Mammary microvascular endothelial cell (primary cell): Measurements from ENCODE around the gene DCTPP1. TPM values are rescaled to one million over a fixed set of nuclear protein-coding genes. Genes with fewer than 3 reads are reported as not detected.

Experiments
- total RNA-seq: library from RNA; depleted of rRNA; stranded (reverse); fragments of >200 nt; gene quantifications from 2 replicates; pipeline ENCODE4 v1.2.3, GENCODE V29; 2015

Gene DCTPP1
- total RNA-seq = 70.2 and 71.6 TPM in 2 replicates

GRCh38 chr16:30429678-30430427 lies at the start of gene DCTPP1:
TSS of gene DCTPP1 (minus strand) at chr16:30430030. CDS start at chr16:30429980, 50 bp downstream.

GRCh38 chr16:30472328-30472942 lies 42.6 kb upstream of the DCTPP1 start, which contains the start of gene ITGAL:
TSS of gene ITGAL (plus strand) at chr16:30472742. CDS start at chr16:30472838, 96 bp downstream.

GRCh38 chr16:30445408-30446202 lies 15.8 kb upstream of the DCTPP1 start, which contains the start of gene SEPHS2:
TSS of gene SEPHS2 (minus strand) at chr16:30445874. CDS start at chr16:30445727, 147 bp downstream.

GRCh38 chr16:30407102-30407803 lies 22.6 kb downstream of the DCTPP1 start, which contains the start of gene ZNF771:
TSS of gene ZNF771 (plus strand) at chr16:30407606. CDS start at chr16:30408054, 448 bp downstream.

GRCh38 chr16:30395155-30395991 lies 34.5 kb downstream of the DCTPP1 start, which contains the start of gene ZNF48:
TSS of gene ZNF48 (plus strand) at chr16:30395420. CDS start at chr16:30395795, 375 bp downstream.

DNA sequence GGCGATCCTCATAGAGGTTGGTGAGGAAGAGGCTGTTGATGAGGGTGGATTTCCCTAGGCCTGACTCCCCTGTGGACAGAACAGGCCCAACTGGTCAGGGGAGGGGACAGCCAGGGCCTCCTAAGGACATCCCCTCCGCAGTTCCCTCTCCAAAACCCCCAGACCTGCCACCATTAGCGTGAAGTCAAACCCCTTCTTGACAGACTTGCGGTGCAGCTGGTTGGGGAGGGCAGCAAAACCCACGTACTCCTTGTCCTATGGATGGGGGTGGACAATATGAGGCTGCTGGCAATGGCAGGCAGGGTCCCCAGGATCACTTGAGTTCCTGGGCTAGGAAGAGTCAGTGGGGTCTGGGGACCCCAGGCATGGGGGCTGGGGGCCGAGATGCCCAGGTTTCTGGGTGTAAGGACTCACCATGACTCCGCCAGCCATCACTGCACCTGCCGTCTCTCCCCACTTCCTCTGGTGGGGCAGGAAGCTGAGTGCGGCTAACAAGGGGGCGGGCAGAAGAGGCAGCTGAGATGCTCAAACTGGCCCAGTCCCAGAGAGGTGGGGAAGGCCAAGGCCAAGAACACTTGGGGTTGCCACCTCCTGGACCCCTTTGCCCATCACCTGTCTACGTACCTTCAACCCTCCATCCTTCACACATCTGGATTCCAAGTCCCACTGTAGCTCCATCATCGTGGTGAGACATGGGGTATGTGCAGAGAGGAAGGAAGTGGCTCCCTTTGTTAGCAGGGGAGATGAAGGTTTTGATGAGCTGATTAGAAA lies 47.5 kb downstream of the DCTPP1 start, which contains the start of gene SEPTIN1:
SEPTIN1 (minus strand) TSS at position 451 of the 771 bp plus-strand sequence; CDS start at position 432, 19 bp downstream.

DNA sequence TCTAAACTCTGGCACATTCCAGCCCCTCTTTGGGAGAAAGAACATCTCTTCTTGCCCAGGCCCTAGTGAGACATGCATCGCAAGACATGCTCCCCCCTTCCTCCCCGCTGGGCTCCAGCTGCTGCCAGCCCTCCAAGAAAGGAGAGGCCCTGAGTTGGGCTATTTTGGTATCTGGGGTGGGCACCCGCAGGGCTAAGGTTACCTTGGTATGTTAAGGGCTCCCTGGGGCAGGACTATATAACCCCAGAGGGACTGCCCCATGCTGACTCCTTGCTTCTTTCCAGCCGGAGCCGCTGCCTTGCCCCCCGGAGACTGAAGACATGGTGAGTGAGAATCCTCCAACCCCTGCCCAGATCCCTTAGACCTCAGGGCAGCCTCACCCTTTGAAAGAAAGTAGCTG lies 55.3 kb downstream of the DCTPP1 start, which contains the start of gene MYL11:
MYL11 (plus strand) TSS at position 265 of the 400 bp plus-strand sequence; CDS start at position 321, 56 bp downstream.

Other genes starting within 250 kb of the DCTPP1 start
- gene CORO1A, start 246.4 kb downstream of the DCTPP1 start, total RNA-seq = 4.5 and 7.1 TPM in 2 replicates
- 512 and 763 TPM in 2 replicates for gene BOLA2B, start 236.4 kb downstream of the DCTPP1 start, total RNA-seq
- gene SLX1A, start 236.2 kb downstream of the DCTPP1 start, total RNA-seq = 31.9 and 47.6 TPM in 2 replicates
- gene SULT1A3, start 230.8 kb downstream of the DCTPP1 start, total RNA-seq = 9.0 and 26.8 TPM in 2 replicates
- 0.10 and 0.27 TPM in 2 replicates for gene NPIPB13, start 181.6 kb downstream of the DCTPP1 start, total RNA-seq
- gene CD2BP2, start 74.7 kb downstream of the DCTPP1 start, total RNA-seq = 66.4 and 71.7 TPM in 2 replicates
- gene TBC1D10B, start 59.5 kb downstream of the DCTPP1 start, total RNA-seq = 46.5 and 51.0 TPM in 2 replicates
- not detected in 2 replicates for gene MYL11, start 55.2 kb downstream of the DCTPP1 start, total RNA-seq
- not detected in 2 replicates for gene SEPTIN1, start 47.5 kb downstream of the DCTPP1 start, total RNA-seq
- gene ZNF48, start 34.6 kb downstream of the DCTPP1 start, total RNA-seq = 4.4 and 4.8 TPM in 2 replicates
- 5.3 and 6.7 TPM in 2 replicates for gene ZNF771, start 22.4 kb downstream of the DCTPP1 start, total RNA-seq
- gene SEPHS2, start 15.8 kb upstream of the DCTPP1 start, total RNA-seq = 28.8 and 31.7 TPM in 2 replicates
- under 0.01 and 0.05 TPM in 2 replicates for gene ITGAL, start 42.7 kb upstream of the DCTPP1 start, total RNA-seq
- gene ZNF768, start 96.5 kb upstream of the DCTPP1 start, total RNA-seq = 23.7 and 25.4 TPM in 2 replicates
- gene ZNF747, start 104.8 kb upstream of the DCTPP1 start, total RNA-seq = 5.1 and 5.8 TPM in 2 replicates
- 6.9 TPM in 2 replicates for gene ZNF764, start 128.3 kb upstream of the DCTPP1 start, total RNA-seq
- gene ZNF688, start 141.7 kb upstream of the DCTPP1 start, total RNA-seq = 10.2 and 12.1 TPM in 2 replicates
- gene ZNF785, start 155.7 kb upstream of the DCTPP1 start, total RNA-seq = 4.8 and 5.2 TPM in 2 replicates
- 5.4 and 6.0 TPM in 2 replicates for gene ZNF689, start 180.4 kb upstream of the DCTPP1 start, total RNA-seq
- 13.5 and 16.5 TPM in 2 replicates for gene PRR14, start 220.9 kb upstream of the DCTPP1 start, total RNA-seq
- 20.6 and 24.6 TPM in 2 replicates for gene FBRS, start 228.4 kb upstream of the DCTPP1 start, total RNA-seq